ENCODE measurements around the gene ICAM1.

Gene ICAM1

GRCh38 chr19:10291554-10292205, 20.8 kb downstream of the ICAM1 start:
- under 1% methylated on average over 42 of the region's 49 CpGs for WGBS (ENCODE audit: insufficient coverage)
- POLR2A ChIA-PET: interaction anchor here (2.6 kb wide), 1 partner anchor 21 kb away, joined by 19 read pairs; the partner anchor contains the start of gene ICAM1
- no peak for DNase-seq
- peak overlapping the region; percentile 19 to 76 (median 54) for H3K4me3 ChIP-seq (ENCODE audit: control insufficient read depth in 1 of 7, extremely low read depth in 1 of 7, insufficient read depth in 4 of 7, low read depth in 2 of 7, low read length in 6 of 7)
- CTCF ChIA-PET: interaction anchor here (0.8 to 7.6 kb wide), 7 partner anchors 10 to 40 kb away, joined by 3 to 83 read pairs (median 3); partner anchors contain the start of gene ICAM1
- H3K36me3 ChIP-seq (ENCODE audit: control insufficient read depth in 4 of 4, insufficient read depth in 4 of 4, low read length in 3 of 4): no peaks in the 10 kb centered on the region
- H3K4me1 ChIP-seq (ENCODE audit: control extremely low read depth in 1 of 4, control insufficient read depth in 4 of 4, insufficient read depth in 4 of 4, low read length in 3 of 4): peaks cover 5 to 97% (median 88%) of the 10 kb centered on the region in 4 experiments
- H3K27ac ChIP-seq (ENCODE audit: insufficient read depth in 1 of 2, low read depth in 1 of 2, low read length in 2 of 2, poor library complexity in 1 of 2, severe bottlenecking in 2 of 2): peak overlapping the region in 1 of 2 experiments; percentile 43
- peaks cover 0 to 67% (median 52%) of the 10 kb centered on the region in 5 experiments for H3K27me3 ChIP-seq (replicated peaks in 2 of 5; ENCODE audit: control insufficient read depth in 4 of 5, insufficient read depth in 5 of 5, low read length in 4 of 5)
- no peaks in the 10 kb centered on the region for H3K9me3 ChIP-seq (ENCODE audit: control extremely low read depth in 1 of 5, control insufficient read depth in 4 of 5, insufficient read depth in 2 of 5, low read depth in 1 of 5, low read length in 4 of 5)

DNA sequence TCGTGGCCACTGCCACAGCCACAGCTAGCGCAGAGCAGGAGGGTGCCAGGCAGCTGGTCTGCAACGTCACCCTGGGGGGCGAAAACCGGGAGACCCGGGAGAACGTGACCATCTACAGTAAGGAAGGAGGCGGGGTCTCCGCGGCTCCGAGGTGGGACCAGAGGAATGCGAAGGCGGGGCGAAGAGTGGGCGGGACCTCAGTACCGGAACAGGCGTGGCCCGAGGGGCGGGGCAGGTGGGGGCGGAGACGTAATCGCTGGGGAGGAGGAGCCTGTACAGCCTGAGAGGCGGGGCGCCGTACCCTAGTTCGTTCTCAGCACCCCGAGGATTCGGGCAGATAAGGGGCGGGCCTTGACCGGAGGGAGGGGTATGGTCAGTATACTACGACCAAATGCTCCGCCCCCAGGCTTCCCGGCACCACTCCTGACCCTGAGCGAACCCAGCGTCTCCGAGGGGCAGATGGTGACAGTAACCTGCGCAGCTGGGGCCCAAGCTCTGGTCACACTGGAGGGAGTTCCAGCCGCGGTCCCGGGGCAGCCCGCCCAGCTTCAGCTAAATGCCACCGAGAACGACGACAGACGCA, 21.4 kb downstream of the ICAM1 start:
- no peaks in the 10 kb centered on the region for H3K9me3 ChIP-seq (ENCODE audit: control extremely low read depth in 1 of 5, control insufficient read depth in 4 of 5, insufficient read depth in 2 of 5, low read depth in 1 of 5, low read length in 4 of 5)
- ChIA-PET POLR2A (interaction anchor here (2.6 kb wide), 1 partner anchor 21 kb away, joined by 19 read pairs; the partner anchor contains the start of gene ICAM1), CTCF (interaction anchor here (1.0 to 7.6 kb wide), 6 partner anchors 9 to 33 kb away, joined by 3 to 83 read pairs (median 4); partner anchors contain the start of gene ICAM1)
- peak; percentile 72 to 75 (median 75) for DNase-seq
- H3K4me1 ChIP-seq (ENCODE audit: control extremely low read depth in 1 of 4, control insufficient read depth in 4 of 4, insufficient read depth in 4 of 4, low read length in 3 of 4): peaks cover 5 to 91% (median 83%) of the 10 kb centered on the region in 4 experiments
- peak overlapping the region; percentile 2 to 76 (median 54) for H3K4me3 ChIP-seq (ENCODE audit: control insufficient read depth in 1 of 7, extremely low read depth in 1 of 7, insufficient read depth in 4 of 7, low read depth in 2 of 7, low read length in 6 of 7)
- peaks cover 0 to 70% (median 52%) of the 10 kb centered on the region in 5 experiments for H3K27me3 ChIP-seq (replicated peaks in 2 of 5; ENCODE audit: control insufficient read depth in 4 of 5, insufficient read depth in 5 of 5, low read length in 4 of 5)
- no peaks in the 10 kb centered on the region for H3K36me3 ChIP-seq (ENCODE audit: control insufficient read depth in 4 of 4, insufficient read depth in 4 of 4, low read length in 3 of 4)
- 2% methylated on average over 45 of the region's 45 CpGs for WGBS (ENCODE audit: insufficient coverage)
- H3K27ac ChIP-seq (ENCODE audit: insufficient read depth in 1 of 2, low read depth in 1 of 2, low read length in 2 of 2, poor library complexity in 1 of 2, severe bottlenecking in 2 of 2): peak overlapping the region in 1 of 2 experiments; percentile 54

GRCh38 chr19:10292789-10293636, 22.1 kb downstream of the ICAM1 start:
- peak in 2 of 3 donors; percentile 64 to 66 for DNase-seq

DNA sequence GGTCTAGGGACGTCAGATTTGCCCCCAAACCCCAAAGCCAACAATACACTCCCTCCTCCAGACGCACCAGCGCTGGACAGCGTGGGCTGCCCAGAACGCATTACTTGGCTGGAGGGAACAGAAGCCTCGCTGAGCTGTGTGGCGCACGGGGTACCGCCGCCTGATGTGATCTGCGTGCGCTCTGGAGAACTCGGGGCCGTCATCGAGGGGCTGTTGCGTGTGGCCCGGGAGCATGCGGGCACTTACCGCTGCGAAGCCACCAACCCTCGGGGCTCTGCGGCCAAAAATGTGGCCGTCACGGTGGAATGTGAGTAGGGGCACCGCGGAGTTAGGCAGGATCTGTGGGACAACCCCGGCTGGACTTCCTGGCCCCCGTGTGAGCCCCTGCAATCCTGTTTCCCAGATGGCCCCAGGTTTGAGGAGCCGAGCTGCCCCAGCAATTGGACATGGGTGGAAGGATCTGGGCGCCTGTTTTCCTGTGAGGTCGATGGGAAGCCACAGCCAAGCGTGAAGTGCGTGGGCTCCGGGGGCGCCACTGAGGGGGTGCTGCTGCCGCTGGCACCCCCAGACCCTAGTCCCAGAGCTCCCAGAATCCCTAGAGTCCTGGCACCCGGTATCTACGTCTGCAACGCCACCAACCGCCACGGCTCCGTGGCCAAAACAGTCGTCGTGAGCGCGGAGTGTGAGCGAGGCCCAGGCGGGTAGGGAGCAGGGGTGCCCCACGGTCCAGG, 22.9 kb downstream of the ICAM1 start:
- 44% methylated on average over 38 of the region's 49 CpGs for WGBS (ENCODE audit: insufficient coverage)

More at GRCh38 chr19:10292789-10293636, 22.1 kb downstream of the ICAM1 start:
- Histone ChIP-seq H3K4me3 (ENCODE audit: control insufficient read depth in 1 of 7, extremely low read depth in 1 of 7, insufficient read depth in 4 of 7, low read depth in 2 of 7, low read length in 6 of 7) (peak overlapping the region in 5 of 7 experiments; percentile 32 to 76 (median 65)), H3K27me3 (replicated peaks in 2 of 5; ENCODE audit: control insufficient read depth in 4 of 5, insufficient read depth in 5 of 5, low read length in 4 of 5) (peaks cover 0 to 70% (median 52%) of the 10 kb centered on the region in 5 experiments), H3K27ac (ENCODE audit: insufficient read depth in 1 of 2, low read depth in 1 of 2, low read length in 2 of 2, poor library complexity in 1 of 2, severe bottlenecking in 2 of 2) (peak overlapping the region in 1 of 2 experiments; percentile 54), H3K36me3 (ENCODE audit: control insufficient read depth in 4 of 4, insufficient read depth in 4 of 4, low read length in 3 of 4) (no peaks in the 10 kb centered on the region), H3K9me3 (ENCODE audit: control extremely low read depth in 1 of 5, control insufficient read depth in 4 of 5, insufficient read depth in 2 of 5, low read depth in 1 of 5, low read length in 4 of 5) (no peaks in the 10 kb centered on the region), H3K4me1 (ENCODE audit: control extremely low read depth in 1 of 4, control insufficient read depth in 4 of 4, insufficient read depth in 4 of 4, low read length in 3 of 4) (peaks cover 5 to 84% (median 75%) of the 10 kb centered on the region in 4 experiments)
- ChIA-PET CTCF (interaction anchor here (1.0 to 7.6 kb wide), 3 partner anchors 22 to 32 kb away, joined by 3 to 83 read pairs (median 3); partner anchors contain the start of gene ICAM1), POLR2A (interaction anchor here (2.6 kb wide), 1 partner anchor 22 kb away, joined by 19 read pairs; the partner anchor contains the start of gene ICAM1)
- WGBS (ENCODE audit: insufficient coverage): 40% methylated on average over 43 of the region's 56 CpGs

DNA sequence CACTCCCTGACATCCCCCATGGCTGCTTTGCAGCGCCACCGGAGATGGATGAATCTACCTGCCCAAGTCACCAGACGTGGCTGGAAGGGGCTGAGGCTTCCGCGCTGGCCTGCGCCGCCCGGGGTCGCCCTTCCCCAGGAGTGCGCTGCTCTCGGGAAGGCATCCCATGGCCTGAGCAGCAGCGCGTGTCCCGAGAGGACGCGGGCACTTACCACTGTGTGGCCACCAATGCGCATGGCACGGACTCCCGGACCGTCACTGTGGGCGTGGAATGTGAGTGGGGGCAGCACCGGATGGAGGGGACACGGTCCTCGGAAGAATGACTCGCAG, 23.4 kb downstream of the ICAM1 start:
- H3K27ac ChIP-seq (ENCODE audit: insufficient read depth in 1 of 2, low read depth in 1 of 2, low read length in 2 of 2, poor library complexity in 1 of 2, severe bottlenecking in 2 of 2): no peak overlapping the region
- no peaks in the 10 kb centered on the region for H3K9me3 ChIP-seq (ENCODE audit: control extremely low read depth in 1 of 5, control insufficient read depth in 4 of 5, insufficient read depth in 2 of 5, low read depth in 1 of 5, low read length in 4 of 5)
- ChIA-PET CTCF (no interaction called here), POLR2A (no interaction called here)
- 35% methylated on average over 24 of the region's 25 CpGs for WGBS (ENCODE audit: insufficient coverage)
- H3K4me3 ChIP-seq (ENCODE audit: control insufficient read depth in 1 of 7, extremely low read depth in 1 of 7, insufficient read depth in 4 of 7, low read depth in 2 of 7, low read length in 6 of 7): no peak overlapping the region
- H3K36me3 ChIP-seq (ENCODE audit: control insufficient read depth in 4 of 4, insufficient read depth in 4 of 4, low read length in 3 of 4): no peaks in the 10 kb centered on the region
- peaks cover 5 to 76% (median 67%) of the 10 kb centered on the region in 4 experiments for H3K4me1 ChIP-seq (ENCODE audit: control extremely low read depth in 1 of 4, control insufficient read depth in 4 of 4, insufficient read depth in 4 of 4, low read length in 3 of 4)
- peaks cover 0 to 70% (median 49%) of the 10 kb centered on the region in 5 experiments for H3K27me3 ChIP-seq (replicated peaks in 2 of 5; ENCODE audit: control insufficient read depth in 4 of 5, insufficient read depth in 5 of 5, low read length in 4 of 5)
- no peak for DNase-seq

More for the DNA sequence above, 22.9 kb downstream of the ICAM1 start:
- H3K4me3 ChIP-seq (ENCODE audit: control insufficient read depth in 1 of 7, extremely low read depth in 1 of 7, insufficient read depth in 4 of 7, low read depth in 2 of 7, low read length in 6 of 7): no peak overlapping the region
- H3K27ac ChIP-seq (ENCODE audit: insufficient read depth in 1 of 2, low read depth in 1 of 2, low read length in 2 of 2, poor library complexity in 1 of 2, severe bottlenecking in 2 of 2): no peak overlapping the region
- CTCF ChIA-PET: no interaction called here
- H3K27me3 ChIP-seq (replicated peaks in 2 of 5; ENCODE audit: control insufficient read depth in 4 of 5, insufficient read depth in 5 of 5, low read length in 4 of 5): peaks cover 0 to 70% (median 51%) of the 10 kb centered on the region in 5 experiments
- H3K4me1 ChIP-seq (ENCODE audit: control extremely low read depth in 1 of 4, control insufficient read depth in 4 of 4, insufficient read depth in 4 of 4, low read length in 3 of 4): peaks cover 5 to 77% (median 68%) of the 10 kb centered on the region in 4 experiments
- no peak for DNase-seq
- no peaks in the 10 kb centered on the region for H3K9me3 ChIP-seq (ENCODE audit: control extremely low read depth in 1 of 5, control insufficient read depth in 4 of 5, insufficient read depth in 2 of 5, low read depth in 1 of 5, low read length in 4 of 5)
- H3K36me3 ChIP-seq (ENCODE audit: control insufficient read depth in 4 of 4, insufficient read depth in 4 of 4, low read length in 3 of 4): no peaks in the 10 kb centered on the region
- POLR2A ChIA-PET: no interaction called here

DNA sequence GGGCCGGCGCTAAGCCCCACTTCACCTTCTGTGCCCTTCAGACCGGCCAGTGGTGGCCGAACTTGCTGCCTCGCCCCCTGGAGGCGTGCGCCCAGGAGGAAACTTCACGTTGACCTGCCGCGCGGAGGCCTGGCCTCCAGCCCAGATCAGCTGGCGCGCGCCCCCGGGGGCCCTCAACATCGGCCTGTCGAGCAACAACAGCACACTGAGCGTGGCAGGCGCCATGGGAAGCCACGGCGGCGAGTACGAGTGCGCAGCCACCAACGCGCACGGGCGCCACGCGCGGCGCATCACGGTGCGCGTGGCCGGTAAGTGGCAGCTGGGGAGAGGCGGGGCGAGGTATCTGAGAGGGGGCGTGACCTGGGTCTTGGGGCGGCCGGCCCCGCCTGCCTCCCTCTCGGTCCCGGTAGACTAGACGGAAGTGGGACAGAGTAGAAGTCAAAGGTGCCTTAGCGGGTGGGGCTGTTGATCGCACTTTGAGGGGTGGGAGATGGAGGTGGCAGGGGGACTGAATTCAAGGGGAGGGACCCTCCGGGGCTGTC, 24.5 kb downstream of the ICAM1 start:
- Histone ChIP-seq H3K27ac (ENCODE audit: insufficient read depth in 1 of 2, low read depth in 1 of 2, low read length in 2 of 2, poor library complexity in 1 of 2, severe bottlenecking in 2 of 2) (no peak overlapping the region), H3K27me3 (replicated peaks in 2 of 5; ENCODE audit: control insufficient read depth in 4 of 5, insufficient read depth in 5 of 5, low read length in 4 of 5) (peaks cover 0 to 63% (median 45%) of the 10 kb centered on the region in 5 experiments), H3K4me3 (ENCODE audit: control insufficient read depth in 1 of 7, extremely low read depth in 1 of 7, insufficient read depth in 4 of 7, low read depth in 2 of 7, low read length in 6 of 7) (peak overlapping the region; percentile 4 to 78 (median 48)), H3K9me3 (ENCODE audit: control extremely low read depth in 1 of 5, control insufficient read depth in 4 of 5, insufficient read depth in 2 of 5, low read depth in 1 of 5, low read length in 4 of 5) (no peaks in the 10 kb centered on the region), H3K4me1 (ENCODE audit: control extremely low read depth in 1 of 4, control insufficient read depth in 4 of 4, insufficient read depth in 4 of 4, low read length in 3 of 4) (peaks cover 5 to 76% (median 67%) of the 10 kb centered on the region in 4 experiments), H3K36me3 (ENCODE audit: control insufficient read depth in 4 of 4, insufficient read depth in 4 of 4, low read length in 3 of 4) (no peaks in the 10 kb centered on the region)
- peak; percentile 58 to 71 (median 61) for DNase-seq
- WGBS (ENCODE audit: insufficient coverage): 1% methylated on average over 39 of the region's 48 CpGs
- ChIA-PET CTCF (interaction anchor here (0.8 to 1.3 kb wide), 2 partner anchors 25 to 39 kb away, joined by 3 to 4 read pairs; no protein-coding TSS in a partner anchor), POLR2A (interaction anchor here (0.8 to 1.2 kb wide), 3 partner anchors 9 to 85 kb away, joined by 3 to 5 read pairs (median 3); partner anchors contain the start of genes ICAM1, ICAM4 and TYK2)
